Neutrophil (primary cell): Measurements from ENCODE around the gene RBMS1.

ENCODE experiments used
- H3K27ac ChIP-seq: fragments of 200-600 bp; sonication (generic); 2 replicates; pipeline ENCODE4 v1.5.1; 2016; ENCODE audit warnings: mild to moderate bottlenecking, moderate library complexity
- H3K27me3 ChIP-seq: fragments of 200-600 bp; sonication (generic); 2 replicates; pipeline ENCODE4 v1.6.0; 2016; ENCODE audit warnings: mild to moderate bottlenecking
- H3K36me3 ChIP-seq: fragments of 200-600 bp; sonication (generic); 2 replicates; pipeline ENCODE4 v1.5.1; 2017
- H3K4me1 ChIP-seq, 2 experiments: fragments of 200-600 bp in 1 of 2; sonication (generic) in 1 of 2; 1 replicate in 1 of 2; 2 replicates in 1 of 2; pipeline versions ENCODE4 v1.5.1 to v1.6.1; 2013 to 2016; ENCODE audit warnings: low read depth in 1 of 2, low read length in 1 of 2, mild to moderate bottlenecking in 1 of 2, moderate library complexity in 1 of 2; ENCODE audit not compliant: control insufficient read depth in 1 of 2, insufficient read depth in 1 of 2
- H3K4me3 ChIP-seq, 2 experiments: fragments of 200-600 bp in 1 of 2; sonication (generic) in 1 of 2; 1 replicate in 1 of 2; 2 replicates in 1 of 2; pipeline ENCODE4 v1.5.1; 2013 to 2016; ENCODE audit warnings: low read depth in 1 of 2, low read length in 1 of 2, mild to moderate bottlenecking in 1 of 2, moderate library complexity in 1 of 2
- H3K9me3 ChIP-seq: fragments of 200-600 bp; sonication (generic); 2 replicates; pipeline ENCODE4 v1.5.1; 2016
- CTCF ChIP-seq: fragments of 200-600 bp; sonication (generic); IDR thresholded peaks from 2 replicates; pipeline ENCODE4 v1.5.1; 2016; ENCODE audit warnings: antibody characterized with exemption

RBMS1 gene

GRCh38 chr2:160509016-160509415, 15.4 kb upstream of the RBMS1 start:
- H3K9me3 ChIP-seq: no peaks in the 10 kb centered on the region
- no peak overlapping the region for H3K4me3 ChIP-seq
- H3K4me1 ChIP-seq: peaks cover 21 to 26% of the 10 kb centered on the region in 2 experiments
- H3K27ac ChIP-seq: no peak overlapping the region
- no peak for TF ChIP-seq CTCF
- H3K36me3 ChIP-seq: no peaks in the 10 kb centered on the region
- H3K27me3 ChIP-seq: no peaks in the 10 kb centered on the region

GRCh38 chr2:160507464-160507863, 13.9 kb upstream of the RBMS1 start:
- TF ChIP-seq CTCF: no peak
- no peaks in the 10 kb centered on the region for H3K36me3 ChIP-seq
- H3K27me3 ChIP-seq: no peaks in the 10 kb centered on the region
- H3K4me1 ChIP-seq: peaks cover 21 to 26% of the 10 kb centered on the region in 2 experiments
- no peak overlapping the region for H3K27ac ChIP-seq
- H3K4me3 ChIP-seq: no peak overlapping the region
- H3K9me3 ChIP-seq: no peaks in the 10 kb centered on the region

- peaks cover 21 to 26% of the 10 kb centered on the region in 2 experiments for H3K4me1 ChIP-seq
- no peak overlapping the region for H3K4me3 ChIP-seq
- no peaks in the 10 kb centered on the region for H3K36me3 ChIP-seq
- H3K27ac ChIP-seq: no peak overlapping the region
- no peaks in the 10 kb centered on the region for H3K9me3 ChIP-seq
- no peak for TF ChIP-seq CTCF
- no peaks in the 10 kb centered on the region for H3K27me3 ChIP-seq
Observed at GRCh38 chr2:160507046-160507407, 13.4 kb upstream of the RBMS1 start.

- Histone ChIP-seq H3K4me3 (no peak overlapping the region), H3K27me3 (no peaks in the 10 kb centered on the region), H3K4me1 (peaks cover 21 to 26% of the 10 kb centered on the region in 2 experiments), H3K36me3 (no peaks in the 10 kb centered on the region), H3K27ac (no peak overlapping the region), H3K9me3 (no peaks in the 10 kb centered on the region)
- no peak for TF ChIP-seq CTCF
Observed at GRCh38 chr2:160506371-160507045, 12.9 kb upstream of the RBMS1 start.

- TF ChIP-seq CTCF: no peak
- no peak overlapping the region for H3K4me3 ChIP-seq
- H3K27ac ChIP-seq: no peak overlapping the region
- H3K9me3 ChIP-seq: no peaks in the 10 kb centered on the region
- H3K27me3 ChIP-seq: no peaks in the 10 kb centered on the region
- no peaks in the 10 kb centered on the region for H3K36me3 ChIP-seq
- H3K4me1 ChIP-seq: peaks cover 21 to 26% of the 10 kb centered on the region in 2 experiments
Observed at GRCh38 chr2:160505256-160505655, 11.6 kb upstream of the RBMS1 start.
